Activated CD8-positive, alpha-beta memory T cell treated with anti-CD3 and anti-CD28 coated beads, Interleukin-2, amount 50 U/mL, for 1 hour (primary cell): Measurements from ENCODE around the gene TRIM23.
A peak's percentile ranks its signal among the peaks of the same experiment; 100 is the strongest.
"Not testable (repeated sequence)": the region's sequence is repeated elsewhere in the genome, so short reads cannot be mapped to it uniquely, and the experiment has no call there.

ENCODE experiments used
- DNase-seq: peaks from one replicate; pipeline ENCODE4 v3.0.0-alpha.2; 2020; ENCODE audit errors: extremely low read depth

The TRIM23 gene

GRCh38 chr5:65624025-65624570 lies at the start of gene TRIM23:
Gene TRIM23, minus strand, starts transcription at chr5:65624333. Its CDS starts 59 bp downstream, at chr5:65624274.
- peak; percentile 79 for DNase-seq

- DNase-seq: no peak
Observed at GRCh38 chr5:65672796-65673195, 48.7 kb upstream of the TRIM23 start.

- DNase-seq: no peak
Observed at GRCh38 chr5:65668696-65669095, 44.6 kb upstream of the TRIM23 start.

- DNase-seq: no peak
Observed at GRCh38 chr5:65663804-65664521, 39.8 kb upstream of the TRIM23 start.

GRCh38 chr5:65654713-65655112 lies 30.6 kb upstream of the TRIM23 start:
- DNase-seq: no peak

GRCh38 chr5:65651144-65651543 lies 27.0 kb upstream of the TRIM23 start:
- no peak for DNase-seq

- DNase-seq: no peak
Observed at GRCh38 chr5:65647941-65648340, 23.8 kb upstream of the TRIM23 start.

GRCh38 chr5:65646938-65647337 lies 22.8 kb upstream of the TRIM23 start:
- DNase-seq: no peak

GRCh38 chr5:65640240-65640639 lies 16.1 kb upstream of the TRIM23 start:
- DNase-seq: no peak

GRCh38 chr5:65630981-65631380 lies 6.8 kb upstream of the TRIM23 start:
- DNase-seq: no peak

- DNase-seq: no peak
Observed at GRCh38 chr5:65625743-65626142, 1.6 kb upstream of the TRIM23 start.

- DNase-seq: peak; percentile 74
Observed at GRCh38 chr5:65624571-65625555, 730 bp upstream of the TRIM23 start, which contains the start of the genes SHLD3 and TRAPPC13. Gene SHLD3, plus strand, starts transcription at chr5:65625027. Its CDS starts 4,561 bp downstream, at chr5:65629588. Gene TRAPPC13, plus strand, starts transcription at chr5:65625027. Its CDS starts 34 bp downstream, at chr5:65625061.

GRCh38 chr5:65623482-65623881 lies 651 bp downstream of the TRIM23 start:
- no peak for DNase-seq

GRCh38 chr5:65621961-65622360 lies 2.2 kb downstream of the TRIM23 start:
- not testable (repeated sequence) for DNase-seq

- DNase-seq: no peak
Observed at GRCh38 chr5:65620021-65620420, 4.1 kb downstream of the TRIM23 start.

GRCh38 chr5:65612298-65612907 lies 11.7 kb downstream of the TRIM23 start:
- DNase-seq: no peak

- DNase-seq: no peak
Observed at GRCh38 chr5:65611524-65611923, 12.6 kb downstream of the TRIM23 start.

GRCh38 chr5:65601761-65602160 lies 22.4 kb downstream of the TRIM23 start:
- DNase-seq: not testable (repeated sequence)

GRCh38 chr5:65588694-65589093 lies 35.4 kb downstream of the TRIM23 start:
- no peak for DNase-seq

- DNase-seq: no peak
Observed at GRCh38 chr5:65577141-65577540, 47.0 kb downstream of the TRIM23 start.

GRCh38 chr5:65570598-65571226 lies 53.4 kb downstream of the TRIM23 start:
- no peak for DNase-seq
